Kidney epithelial cell (primary cell): ENCODE data around the gene GRWD1. TPM values are rescaled to one million over a fixed set of nuclear protein-coding genes. Genes with fewer than 3 reads are reported as not detected.

ENCODE experiments used
- DNase-seq: peaks from one replicate; pipeline ENCODE4 v3.0.0-alpha.2; 2010; ENCODE audit warnings: low read depth
- H3K27me3 ChIP-seq: 2 replicates; pipeline ENCODE4 v1.6.0; 2011; ENCODE audit warnings: low read length; ENCODE audit not compliant: control insufficient read depth, insufficient read depth
- H3K36me3 ChIP-seq: 2 replicates; pipeline ENCODE4 v1.5.1; 2011; ENCODE audit warnings: low read length; ENCODE audit not compliant: control insufficient read depth, insufficient read depth
- H3K4me3 ChIP-seq: 2 replicates; pipeline ENCODE4 v1.5.1; 2011; ENCODE audit warnings: low read depth, mild to moderate bottlenecking, control low read depth, low read length
- total RNA-seq: library from RNA; depleted of rRNA; stranded (reverse); fragments of >200 nt; gene quantifications from 2 replicates; pipeline ENCODE4 v1.2.3, GENCODE V29; 2015
- TF ChIP-seq, protein P1 (sequence below): IDR thresholded peaks from 2 replicates; pipeline ENCODE4 v1.5.1; 2011; ENCODE audit warnings: mild to moderate bottlenecking, moderate library complexity, low read length, control low read depth, inconsistent platforms; ENCODE audit not compliant: insufficient read depth, poor library complexity, severe bottlenecking

The GRWD1 gene
- total RNA-seq, 1 donor from 2014 or later: 47.1 TPM

DNA sequence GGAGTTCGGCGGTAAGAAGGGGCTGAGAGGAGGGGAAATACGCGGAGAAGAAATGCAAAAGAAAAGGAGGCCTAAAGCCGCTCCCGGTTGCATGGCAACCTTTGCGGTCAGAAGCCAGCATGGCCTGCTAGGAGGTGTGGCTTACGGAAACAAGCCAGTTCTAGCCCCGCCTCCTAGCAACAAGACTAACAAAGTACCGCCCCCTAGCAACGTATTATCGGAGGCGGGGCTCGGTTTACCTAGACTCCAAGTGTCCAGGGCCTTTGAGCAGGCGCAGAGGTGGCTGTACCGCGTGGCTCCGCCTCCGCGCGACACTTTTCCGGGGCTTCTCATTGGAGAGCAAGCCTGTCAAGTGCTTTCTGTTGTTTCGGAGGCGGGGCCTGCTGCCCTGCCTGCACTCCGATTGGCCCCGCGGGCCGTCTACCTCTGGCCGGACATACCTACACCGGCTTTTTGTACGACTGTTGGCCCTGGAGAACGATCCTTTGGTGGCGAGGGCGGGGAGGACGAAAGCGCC lies 23.0 kb downstream of the GRWD1 start:
- peak; percentile 98 for DNase-seq
- TF ChIP-seq, protein P1, sequence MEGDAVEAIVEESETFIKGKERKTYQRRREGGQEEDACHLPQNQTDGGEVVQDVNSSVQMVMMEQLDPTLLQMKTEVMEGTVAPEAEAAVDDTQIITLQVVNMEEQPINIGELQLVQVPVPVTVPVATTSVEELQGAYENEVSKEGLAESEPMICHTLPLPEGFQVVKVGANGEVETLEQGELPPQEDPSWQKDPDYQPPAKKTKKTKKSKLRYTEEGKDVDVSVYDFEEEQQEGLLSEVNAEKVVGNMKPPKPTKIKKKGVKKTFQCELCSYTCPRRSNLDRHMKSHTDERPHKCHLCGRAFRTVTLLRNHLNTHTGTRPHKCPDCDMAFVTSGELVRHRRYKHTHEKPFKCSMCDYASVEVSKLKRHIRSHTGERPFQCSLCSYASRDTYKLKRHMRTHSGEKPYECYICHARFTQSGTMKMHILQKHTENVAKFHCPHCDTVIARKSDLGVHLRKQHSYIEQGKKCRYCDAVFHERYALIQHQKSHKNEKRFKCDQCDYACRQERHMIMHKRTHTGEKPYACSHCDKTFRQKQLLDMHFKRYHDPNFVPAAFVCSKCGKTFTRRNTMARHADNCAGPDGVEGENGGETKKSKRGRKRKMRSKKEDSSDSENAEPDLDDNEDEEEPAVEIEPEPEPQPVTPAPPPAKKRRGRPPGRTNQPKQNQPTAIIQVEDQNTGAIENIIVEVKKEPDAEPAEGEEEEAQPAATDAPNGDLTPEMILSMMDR: no peak
- Histone ChIP-seq H3K36me3 (peaks cover 3% of the 10 kb centered on the region), H3K4me3 (peak overlapping the region; percentile 93), H3K27me3 (no peaks in the 10 kb centered on the region)

DNA sequence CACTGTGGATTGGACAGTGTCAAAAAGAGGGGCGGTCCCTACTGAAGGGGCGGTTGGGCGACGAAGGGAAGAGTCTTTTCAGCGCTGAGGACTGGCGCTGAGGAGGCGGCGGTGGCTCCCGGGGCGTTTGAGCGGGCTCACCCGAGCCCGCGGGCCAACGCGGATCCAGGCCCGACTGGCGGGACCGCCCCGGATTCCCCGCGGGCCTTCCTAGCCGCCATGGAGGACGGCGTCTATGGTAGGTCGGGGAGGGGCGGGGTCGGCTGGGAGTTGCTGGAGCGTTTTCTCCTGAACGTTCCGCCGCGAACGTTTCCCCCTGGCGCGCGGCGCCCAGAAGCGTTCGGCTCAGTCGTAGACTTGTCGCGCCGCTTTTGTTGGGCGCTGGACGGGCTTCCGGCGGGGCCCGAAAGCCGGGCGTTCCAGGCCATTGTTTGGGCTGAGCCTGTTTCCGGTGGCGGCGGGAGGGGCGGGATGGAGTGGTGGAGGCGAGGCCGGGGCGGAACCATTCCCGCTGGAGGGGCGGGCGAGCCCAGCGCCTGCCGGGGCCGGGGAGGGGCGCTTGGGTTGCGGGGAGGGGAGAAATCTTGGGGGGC lies 23.6 kb downstream of the GRWD1 start, which contains the start of gene CYTH2:
CYTH2 (plus strand) TSS at position 81 of the 593 bp plus-strand sequence; CDS start at position 220, 139 bp downstream.
- TF ChIP-seq, protein P1: no peak
- Histone ChIP-seq H3K4me3 (peak within 1 kb of the TSS; percentile 93), H3K36me3 (peaks cover 4% of the 10 kb centered on the region), H3K27me3 (no peaks in the 10 kb centered on the region)
- DNase-seq: no peak

DNA sequence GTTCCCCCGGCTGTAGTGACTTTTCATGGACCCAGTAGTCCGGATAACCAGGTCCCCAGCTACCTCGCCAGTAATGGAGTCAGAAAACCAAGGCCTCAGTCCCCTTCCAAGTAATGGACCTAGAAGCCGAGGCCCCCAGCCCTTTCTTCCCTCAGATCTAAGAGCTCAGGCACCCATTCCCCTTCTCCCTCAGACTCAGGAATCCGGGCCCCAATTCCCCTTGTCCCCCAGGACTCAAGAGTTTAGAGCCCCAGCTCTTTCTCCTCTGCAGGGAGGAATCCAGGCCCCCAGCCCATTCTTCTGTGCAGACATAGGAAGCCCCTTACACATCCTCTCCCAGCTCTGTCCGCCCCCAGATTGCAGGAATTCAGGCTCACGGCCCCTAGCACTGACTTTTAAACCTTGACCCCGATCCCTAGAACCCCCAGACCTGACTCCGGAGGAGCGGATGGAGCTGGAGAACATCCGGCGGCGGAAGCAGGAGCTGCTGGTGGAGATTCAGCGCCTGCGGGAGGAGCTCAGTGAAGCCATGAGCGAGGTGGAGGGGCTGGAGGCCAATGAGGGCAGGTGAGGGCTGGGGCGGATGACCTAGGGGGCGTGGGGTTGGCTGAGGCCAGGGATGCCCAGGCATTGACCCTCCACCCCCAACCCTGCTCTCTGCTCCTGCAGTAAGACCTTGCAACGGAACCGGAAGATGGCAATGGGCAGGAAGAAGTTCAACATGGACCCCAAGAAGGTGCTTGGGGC lies 24.3 kb downstream of the GRWD1 start:
- DNase-seq: no peak
- Histone ChIP-seq H3K36me3 (peaks cover 5% of the 10 kb centered on the region), H3K4me3 (peak overlapping the region; percentile 93), H3K27me3 (no peaks in the 10 kb centered on the region)
- TF ChIP-seq, protein P1: no peak

DNA sequence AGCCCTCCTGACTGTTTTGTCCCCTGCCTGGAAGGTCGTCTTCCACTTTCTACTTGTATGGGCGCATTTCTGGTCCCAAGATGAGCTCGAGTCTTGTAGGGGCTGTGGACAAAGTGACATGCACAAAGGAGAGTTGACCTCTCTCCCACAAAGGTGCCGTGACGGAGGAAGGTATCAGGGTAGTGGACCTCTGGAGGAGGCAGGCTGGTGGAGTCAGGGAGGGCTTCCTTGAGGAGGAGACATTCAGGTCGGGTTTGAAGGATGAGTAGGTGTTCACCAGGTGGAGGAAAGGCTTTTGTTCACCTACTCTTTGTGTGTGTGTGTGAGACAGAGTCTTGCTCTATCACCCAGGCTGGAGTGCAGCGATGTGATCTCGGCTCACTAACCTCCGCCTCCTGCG lies 25.1 kb downstream of the GRWD1 start:
- no peak overlapping the region for H3K4me3 ChIP-seq
- no peaks in the 10 kb centered on the region for H3K27me3 ChIP-seq
- DNase-seq: no peak
- TF ChIP-seq, protein P1: no peak
- H3K36me3 ChIP-seq: peaks cover 7% of the 10 kb centered on the region

DNA sequence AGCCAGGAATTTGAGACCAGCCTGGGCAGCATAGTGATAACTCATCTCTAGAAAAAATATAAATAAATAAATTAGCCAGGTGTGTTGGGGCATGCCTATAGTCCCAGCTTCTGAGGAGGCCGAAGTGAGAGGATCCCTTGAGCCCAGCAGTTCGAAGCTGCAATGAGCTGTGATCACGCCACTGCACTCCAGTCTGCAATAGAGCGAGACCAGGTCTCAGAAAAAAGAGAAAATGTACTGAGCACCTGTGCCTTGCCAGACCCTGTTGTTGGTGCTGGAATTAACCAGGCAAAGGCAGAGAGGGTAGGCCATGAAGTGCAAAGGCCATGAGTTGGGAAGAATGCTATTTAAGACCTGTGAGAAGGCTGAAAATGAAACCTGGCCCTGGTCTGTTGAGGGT lies 26.1 kb downstream of the GRWD1 start:
- H3K27me3 ChIP-seq: no peaks in the 10 kb centered on the region
- no peak overlapping the region for H3K4me3 ChIP-seq
- H3K36me3 ChIP-seq: peaks cover 7% of the 10 kb centered on the region
- no peak for DNase-seq
- TF ChIP-seq, protein P1: no peak
